WI38 (cell line): ENCODE measurements around the gene AFM.

ENCODE experiments used
- H3K4me3 ChIP-seq: 2 replicates; pipeline ENCODE4 v1.5.1; 2011; ENCODE audit warnings: low read depth, mild to moderate bottlenecking, control low read depth, low read length
- TF ChIP-seq, protein P1 (sequence below): IDR thresholded peaks from 2 replicates; pipeline ENCODE4 v1.5.1; 2012; ENCODE audit warnings: low read depth, mild to moderate bottlenecking, control low read depth, low read length

The AFM gene

GRCh38 chr4:73450398-73451004, 31.0 kb upstream of the AFM start:
- TF ChIP-seq, protein P1, sequence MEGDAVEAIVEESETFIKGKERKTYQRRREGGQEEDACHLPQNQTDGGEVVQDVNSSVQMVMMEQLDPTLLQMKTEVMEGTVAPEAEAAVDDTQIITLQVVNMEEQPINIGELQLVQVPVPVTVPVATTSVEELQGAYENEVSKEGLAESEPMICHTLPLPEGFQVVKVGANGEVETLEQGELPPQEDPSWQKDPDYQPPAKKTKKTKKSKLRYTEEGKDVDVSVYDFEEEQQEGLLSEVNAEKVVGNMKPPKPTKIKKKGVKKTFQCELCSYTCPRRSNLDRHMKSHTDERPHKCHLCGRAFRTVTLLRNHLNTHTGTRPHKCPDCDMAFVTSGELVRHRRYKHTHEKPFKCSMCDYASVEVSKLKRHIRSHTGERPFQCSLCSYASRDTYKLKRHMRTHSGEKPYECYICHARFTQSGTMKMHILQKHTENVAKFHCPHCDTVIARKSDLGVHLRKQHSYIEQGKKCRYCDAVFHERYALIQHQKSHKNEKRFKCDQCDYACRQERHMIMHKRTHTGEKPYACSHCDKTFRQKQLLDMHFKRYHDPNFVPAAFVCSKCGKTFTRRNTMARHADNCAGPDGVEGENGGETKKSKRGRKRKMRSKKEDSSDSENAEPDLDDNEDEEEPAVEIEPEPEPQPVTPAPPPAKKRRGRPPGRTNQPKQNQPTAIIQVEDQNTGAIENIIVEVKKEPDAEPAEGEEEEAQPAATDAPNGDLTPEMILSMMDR = no peak
- H3K4me3 ChIP-seq = peak overlapping the region; percentile 31; the same call in 1 of the 2 replicates

- H3K4me3 ChIP-seq = no peak overlapping the region
- TF ChIP-seq, protein P1 = no peak
Measured at GRCh38 chr4:73451404-73451803, 30.1 kb upstream of the AFM start.

DNA sequence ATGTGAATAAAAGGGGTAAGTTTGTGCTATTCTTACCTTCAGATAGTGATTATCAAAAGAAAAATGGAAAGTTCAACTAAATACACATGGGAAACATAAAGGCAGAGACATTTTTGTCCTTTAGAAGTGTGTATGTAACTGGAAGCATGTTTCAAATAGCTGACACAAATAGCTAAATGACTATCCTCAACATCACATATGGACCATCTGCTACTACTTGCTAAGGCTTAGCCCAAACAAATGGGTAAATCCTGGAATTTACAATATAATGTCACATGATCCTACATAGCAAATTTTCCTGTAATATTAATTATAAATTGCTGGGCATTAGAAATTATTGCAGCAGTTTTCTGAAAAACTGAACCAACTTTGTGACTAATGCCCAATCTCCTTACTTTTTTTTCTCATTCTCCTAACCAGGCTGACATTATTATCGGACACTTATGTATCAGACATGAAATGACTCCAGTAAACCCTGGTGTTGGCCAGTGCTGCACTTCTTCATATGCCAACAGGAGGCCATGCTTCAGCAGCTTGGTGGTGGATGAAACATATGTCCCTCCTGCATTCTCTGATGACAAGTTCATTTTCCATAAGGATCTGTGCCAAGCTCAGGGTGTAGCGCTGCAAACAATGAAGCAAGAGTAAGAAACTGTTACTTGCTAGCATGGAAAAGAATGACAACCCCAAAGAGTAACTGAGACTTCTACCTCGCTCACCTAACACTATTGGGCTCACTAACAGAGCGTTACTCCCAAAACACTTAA, 29.4 kb upstream of the AFM start:
- TF ChIP-seq, protein P1 = no peak
- H3K4me3 ChIP-seq = no peak overlapping the region

- TF ChIP-seq, protein P1 = no peak
- no peak overlapping the region for H3K4me3 ChIP-seq
Measured at GRCh38 chr4:73452953-73453700, 28.4 kb upstream of the AFM start.

DNA sequence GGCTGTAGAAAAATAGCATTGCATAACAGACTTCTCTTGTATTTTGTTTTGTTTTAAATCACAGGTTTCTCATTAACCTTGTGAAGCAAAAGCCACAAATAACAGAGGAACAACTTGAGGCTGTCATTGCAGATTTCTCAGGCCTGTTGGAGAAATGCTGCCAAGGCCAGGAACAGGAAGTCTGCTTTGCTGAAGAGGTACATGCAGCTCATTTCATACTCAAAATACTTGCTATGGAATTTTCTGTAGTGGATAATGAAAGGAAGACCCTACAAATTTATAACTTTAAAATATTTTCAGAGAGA, 27.9 kb upstream of the AFM start:
- no peak overlapping the region for H3K4me3 ChIP-seq
- TF ChIP-seq, protein P1 = no peak

DNA sequence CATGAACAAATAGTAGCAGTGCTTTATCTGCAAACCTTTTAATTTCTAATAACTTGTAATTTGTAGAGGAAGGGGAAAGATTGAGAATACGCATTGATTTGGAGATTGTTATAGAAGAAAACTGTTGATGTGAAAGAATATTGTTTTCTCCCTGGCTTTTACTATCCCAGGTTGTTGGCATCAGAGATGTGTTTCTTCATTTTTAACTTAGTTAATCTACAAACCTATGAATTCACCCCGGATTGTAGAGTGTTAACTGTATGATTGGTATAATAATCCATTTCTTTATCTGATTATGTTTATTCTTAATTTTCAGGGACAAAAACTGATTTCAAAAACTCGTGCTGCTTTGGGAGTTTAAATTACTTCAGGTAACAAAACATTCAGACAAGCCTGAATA, 26.6 kb upstream of the AFM start:
- H3K4me3 ChIP-seq = no peak overlapping the region
- TF ChIP-seq, protein P1 = no peak
